Skin of body (tissue), 2 donors: ENCODE data around the gene SVBP. TPM values are rescaled to one million over a fixed set of nuclear protein-coding genes. Genes with fewer than 3 reads are reported as not detected.
A peak's percentile ranks its signal among the peaks of the same experiment; 100 is the strongest.
"Not testable (repeated sequence)": the region's sequence is repeated elsewhere in the genome, so short reads cannot be mapped to it uniquely, and the experiment has no call there.

Experiments
- DNase-seq: peaks from one replicate; lab custom pipeline; 2025; lab: John Stamatoyannopoulos, UW
- total RNA-seq: library from RNA; depleted of rRNA; stranded (reverse); fragments of >200 nt; gene quantifications from one replicate; pipeline ENCODE4 v1.2.3, GENCODE V29; 2014

Gene SVBP
- total RNA-seq, 1 donor from 2014 or later: 23.7 TPM

DNA sequence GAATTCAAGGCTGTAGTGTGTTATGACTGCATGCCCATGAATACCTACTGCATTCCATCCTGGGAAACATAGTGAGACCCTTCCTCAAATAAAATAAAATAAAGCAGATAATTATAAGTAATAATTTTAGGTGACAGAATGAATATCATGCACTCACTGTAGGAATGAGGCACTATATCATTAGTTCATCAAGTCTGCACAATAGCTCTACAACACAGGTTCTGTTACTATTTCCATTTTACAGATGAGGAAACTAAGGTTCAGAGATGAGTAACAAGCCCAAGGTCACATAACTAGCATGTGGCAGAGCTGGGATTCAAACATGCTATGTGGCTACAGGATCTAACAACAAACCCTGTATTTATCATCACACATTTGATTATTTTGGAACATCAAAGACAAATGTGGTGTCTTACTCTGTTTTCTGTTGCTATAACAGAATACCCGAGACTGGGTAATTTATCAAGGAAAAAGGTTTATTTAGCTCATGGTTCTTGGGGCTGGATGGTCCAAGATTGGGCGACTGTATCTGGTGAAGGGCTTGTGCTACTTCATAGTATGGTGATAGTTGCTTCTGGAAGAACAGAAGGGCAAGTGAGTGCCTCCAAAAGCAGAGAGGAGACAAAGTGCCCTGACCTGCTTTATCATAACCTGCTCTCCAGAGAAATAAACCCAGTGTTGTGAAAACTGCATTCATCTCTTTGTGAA, 24.4 kb upstream of the SVBP start:
- DNase-seq: no peak

DNA sequence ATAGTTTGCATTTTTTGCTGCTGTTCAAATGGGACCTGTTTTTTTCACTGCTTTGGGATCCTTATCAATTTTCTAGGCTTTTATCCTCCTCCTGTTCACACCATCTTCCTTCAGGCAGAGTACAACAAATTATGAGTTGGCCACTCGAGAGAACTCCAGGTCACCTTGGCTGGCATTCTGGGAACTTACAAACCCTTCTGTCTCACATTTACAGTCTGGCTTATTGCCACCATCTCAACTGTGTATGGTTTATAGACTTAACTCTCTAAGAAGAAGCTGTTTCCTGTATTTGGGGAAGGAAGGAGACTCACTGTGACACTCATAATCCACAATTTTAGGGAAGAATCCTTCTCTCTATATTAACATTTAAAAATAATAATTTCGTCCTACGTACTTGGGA, 23.8 kb upstream of the SVBP start:
- no peak for DNase-seq

DNA sequence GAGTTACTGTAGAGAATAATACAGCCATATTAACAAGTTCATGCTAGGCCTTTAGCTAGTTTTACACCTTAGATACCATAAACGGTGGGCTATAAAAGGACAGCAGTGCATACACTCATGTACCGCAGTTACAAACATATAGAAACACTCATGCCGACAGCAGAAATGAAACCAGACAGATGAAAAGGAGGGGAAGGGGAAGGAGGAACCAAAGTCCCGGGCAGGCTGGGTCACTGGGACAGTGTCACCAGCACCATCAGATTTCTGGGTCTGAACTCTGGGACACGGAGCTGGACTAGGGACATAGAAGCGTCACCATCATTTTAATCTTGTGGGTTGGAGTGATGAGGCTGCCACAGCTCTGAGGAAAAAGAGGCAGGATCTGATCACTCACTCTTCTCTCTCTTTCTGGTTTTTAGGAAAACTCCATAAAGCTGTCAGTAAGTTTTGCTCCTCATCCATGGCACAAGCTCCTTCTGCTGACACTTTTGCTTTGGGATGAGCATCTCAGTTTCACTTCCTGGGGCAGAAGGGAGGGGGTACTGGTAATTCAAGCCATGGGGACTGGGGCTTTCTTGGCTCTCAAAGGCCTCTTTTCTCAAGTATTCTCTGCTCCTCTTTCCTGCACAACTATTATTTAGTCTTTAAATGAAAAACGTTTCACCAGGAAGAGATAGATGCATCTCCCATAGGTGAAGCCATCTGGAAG, 21.4 kb upstream of the SVBP start:
- DNase-seq: no peak

DNA sequence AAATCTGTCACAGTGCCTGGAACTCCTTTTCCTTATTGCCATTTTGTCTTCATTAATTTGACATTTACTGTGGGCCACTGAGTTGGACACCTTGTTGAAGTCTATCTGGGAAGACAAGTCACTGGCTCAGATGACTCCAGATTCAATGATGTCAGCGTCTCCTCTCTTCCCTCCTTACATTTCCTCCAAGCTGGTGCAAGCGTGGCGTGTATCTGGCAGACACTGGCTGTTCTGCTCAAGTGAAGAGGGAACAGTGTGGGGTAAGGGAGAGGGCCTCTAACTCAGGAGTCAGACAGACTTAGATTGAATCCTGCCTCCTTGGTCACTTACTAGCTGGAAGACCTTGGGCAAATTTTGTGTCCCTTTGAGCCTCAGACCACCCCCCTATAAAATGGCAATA, 20.5 kb upstream of the SVBP start:
- no peak for DNase-seq

DNA sequence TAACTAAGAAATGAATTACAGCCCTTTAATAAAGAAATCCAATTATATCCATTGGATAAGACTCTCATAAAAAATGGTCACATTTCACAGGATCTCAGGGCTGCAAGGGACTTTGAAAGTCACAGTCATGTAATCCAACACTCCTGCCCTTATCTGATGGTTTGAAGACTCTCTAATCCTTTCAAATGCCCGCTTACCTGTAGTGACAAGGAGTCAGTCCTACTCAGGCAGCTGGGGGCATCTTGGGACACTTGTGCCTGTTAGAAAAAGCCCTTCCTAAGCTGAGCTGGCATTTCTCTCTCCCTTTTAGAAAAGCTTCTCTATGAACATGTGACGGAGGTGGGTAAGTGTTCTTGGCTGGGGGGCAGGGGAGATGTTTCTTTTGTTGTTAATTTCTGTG, 18.2 kb upstream of the SVBP start:
- no peak for DNase-seq

DNA sequence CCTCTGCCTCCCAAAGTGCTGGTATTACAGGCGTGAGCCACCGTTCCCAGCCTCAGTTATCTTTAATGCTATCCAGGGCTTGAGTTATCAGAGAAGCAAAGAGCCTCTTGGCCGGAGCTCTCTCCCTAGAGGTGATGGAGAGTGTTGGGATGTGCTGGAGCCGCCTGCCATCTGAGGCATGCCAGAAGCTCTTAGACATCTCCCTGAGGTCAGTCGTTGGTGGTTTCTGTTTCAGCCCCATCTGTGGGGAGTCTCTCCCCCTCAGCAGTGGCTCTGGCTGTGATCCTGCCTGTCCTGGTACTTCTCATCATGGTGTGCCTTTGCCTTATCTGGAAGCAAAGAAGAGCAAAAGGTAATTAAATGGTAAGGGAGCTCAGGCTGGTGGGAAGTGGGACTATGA, 17.6 kb upstream of the SVBP start:
- DNase-seq: no peak

DNA sequence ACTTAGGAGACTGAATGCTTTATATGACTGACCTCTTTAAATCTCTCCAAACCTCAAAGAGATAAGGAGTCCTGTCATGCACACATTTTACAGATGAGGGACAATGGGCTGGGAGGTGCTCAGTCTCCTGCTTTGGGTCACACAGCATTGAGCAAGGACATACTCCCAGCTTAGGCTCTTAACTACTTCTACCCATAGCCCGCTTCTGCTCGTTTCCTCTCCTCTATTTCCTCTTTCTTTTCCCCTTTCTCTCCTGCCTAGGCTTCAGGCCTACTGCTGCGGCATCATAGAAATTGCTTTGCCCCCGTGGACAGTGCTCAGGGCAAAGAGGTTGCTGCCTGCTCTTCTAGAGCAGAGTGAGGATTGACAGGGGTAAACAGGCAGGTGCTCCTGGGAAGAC, 16.8 kb upstream of the SVBP start:
- no peak for DNase-seq

DNA sequence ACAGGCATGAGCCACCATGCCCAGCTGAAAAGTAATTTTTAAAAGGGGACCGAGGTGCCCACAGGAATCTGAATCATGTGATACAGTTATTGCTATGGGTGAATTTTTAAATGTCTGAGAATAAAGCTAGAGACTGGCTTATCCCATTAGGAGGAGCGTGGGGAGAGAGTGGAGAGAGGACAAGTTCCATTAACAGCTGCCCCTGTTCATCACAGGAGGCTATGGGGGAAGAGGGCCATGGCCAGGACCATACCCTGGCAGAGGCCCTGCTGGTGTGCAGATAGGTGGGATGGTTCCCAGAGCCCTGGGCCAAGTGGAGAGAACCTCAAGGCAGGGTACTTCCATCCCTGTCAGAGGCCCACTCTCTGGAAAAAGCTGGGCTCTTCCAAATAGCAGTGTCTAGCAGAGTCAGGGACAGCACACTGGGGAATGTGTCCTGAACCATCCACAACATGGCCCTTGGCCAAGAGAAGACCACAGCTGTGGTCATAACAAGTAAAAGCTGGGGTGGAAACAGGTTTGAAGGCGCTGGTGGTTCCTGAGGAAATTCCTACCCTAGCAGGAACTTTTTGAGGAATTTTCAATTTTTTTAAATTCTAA, 15.5 kb upstream of the SVBP start:
- DNase-seq: no peak

DNA sequence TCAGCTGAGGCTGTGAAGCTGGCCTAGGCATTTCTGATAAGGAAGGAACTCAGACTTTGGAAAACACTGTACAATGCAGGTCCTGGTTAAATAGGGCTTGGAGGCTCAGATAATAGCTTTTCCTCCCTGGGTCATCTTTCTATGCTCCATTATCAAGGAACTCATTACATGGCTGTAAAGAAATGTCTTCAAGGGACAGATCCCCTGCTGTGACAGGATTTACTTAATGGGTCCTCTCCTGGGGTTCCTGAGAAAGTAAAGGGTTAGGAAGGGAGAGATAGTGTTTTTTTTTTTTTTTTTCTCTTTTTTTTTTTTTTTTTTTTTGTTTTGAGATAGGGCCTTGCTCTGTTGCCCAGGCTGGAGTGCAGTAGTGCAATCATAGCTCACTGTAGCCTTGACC, 14.1 kb upstream of the SVBP start:
- no peak for DNase-seq

DNA sequence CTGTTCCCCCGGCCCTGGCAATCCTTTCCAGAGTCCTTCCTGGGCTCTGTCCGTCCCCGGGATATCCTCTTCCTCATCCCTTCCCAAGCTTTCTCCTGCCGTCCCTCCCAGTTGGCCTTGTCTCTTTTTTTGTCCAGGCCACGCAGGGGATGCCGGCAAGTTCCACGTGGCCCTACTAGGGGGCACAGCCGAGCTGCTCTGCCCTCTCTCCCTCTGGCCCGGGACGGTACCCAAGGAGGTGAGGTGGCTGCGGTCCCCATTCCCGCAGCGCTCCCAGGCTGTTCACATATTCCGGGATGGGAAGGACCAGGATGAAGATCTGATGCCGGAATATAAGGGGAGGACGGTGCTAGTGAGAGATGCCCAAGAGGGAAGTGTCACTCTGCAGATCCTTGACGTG, 13.4 kb upstream of the SVBP start:
- no peak for DNase-seq

DNA sequence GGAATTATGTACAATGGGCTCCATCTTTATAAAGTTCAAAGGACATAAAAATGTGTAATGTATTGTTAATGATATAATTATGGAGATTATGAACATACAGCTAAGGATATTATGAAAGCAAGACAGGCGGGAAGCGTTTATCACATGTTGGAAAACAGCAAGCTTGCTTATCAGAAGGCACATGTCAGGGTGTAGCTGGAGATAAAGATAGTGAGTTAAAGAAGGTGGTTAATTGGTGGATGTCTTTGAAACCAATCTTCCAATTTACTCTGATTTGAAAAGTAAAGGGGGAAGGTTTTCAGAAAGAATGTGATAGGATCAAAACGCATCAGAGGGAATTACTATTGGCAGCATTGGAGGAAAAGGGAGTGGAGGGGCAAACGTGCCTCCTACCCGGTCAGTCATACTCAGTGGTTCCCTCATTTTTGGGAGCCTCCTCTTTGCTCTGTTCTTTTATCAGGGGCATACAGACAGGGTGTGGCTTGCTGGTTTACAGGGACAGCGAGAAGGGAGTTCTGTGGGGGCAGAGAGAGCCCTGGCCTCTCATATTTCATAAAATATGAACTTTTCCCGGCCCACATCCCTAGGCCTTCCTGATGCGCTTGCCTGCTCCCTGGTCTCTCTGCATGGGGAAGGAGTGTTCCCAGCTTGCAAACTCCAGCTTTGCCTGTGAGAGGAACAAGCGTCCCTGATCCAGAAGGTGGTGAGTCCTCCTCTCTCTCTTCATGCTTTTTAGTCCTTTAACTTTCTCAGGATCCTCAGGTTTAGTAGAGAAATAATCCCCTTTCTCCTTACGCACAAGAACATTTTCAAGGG, 8.0 kb upstream of the SVBP start:
- no peak for DNase-seq

DNA sequence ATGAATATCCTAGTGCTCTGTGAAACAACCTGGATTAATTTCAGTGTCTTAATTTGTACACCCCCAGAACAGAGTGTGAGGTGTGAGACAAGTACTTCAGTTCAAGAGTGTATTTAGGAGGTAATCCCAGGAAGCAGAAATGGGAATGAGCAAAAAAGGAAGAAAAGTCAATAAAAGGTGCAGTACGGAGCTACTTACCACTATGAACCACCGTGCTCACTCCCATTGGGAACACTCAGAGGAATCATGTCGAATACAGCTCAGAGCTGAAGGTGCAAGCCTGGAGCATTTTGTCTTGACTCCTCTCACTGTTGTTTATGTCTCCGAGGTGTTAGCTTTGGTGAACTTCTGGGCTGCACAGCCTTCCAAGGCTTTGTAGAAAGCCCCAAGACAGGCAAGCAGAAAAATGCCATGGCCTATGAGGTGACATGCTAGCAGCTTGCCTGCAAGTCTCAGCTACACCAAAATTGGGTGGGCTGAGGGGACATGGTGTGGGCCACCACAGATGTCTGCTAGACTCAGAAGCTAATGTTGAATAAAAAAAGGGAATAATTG, 7.4 kb upstream of the SVBP start:
- DNase-seq: no peak

DNA sequence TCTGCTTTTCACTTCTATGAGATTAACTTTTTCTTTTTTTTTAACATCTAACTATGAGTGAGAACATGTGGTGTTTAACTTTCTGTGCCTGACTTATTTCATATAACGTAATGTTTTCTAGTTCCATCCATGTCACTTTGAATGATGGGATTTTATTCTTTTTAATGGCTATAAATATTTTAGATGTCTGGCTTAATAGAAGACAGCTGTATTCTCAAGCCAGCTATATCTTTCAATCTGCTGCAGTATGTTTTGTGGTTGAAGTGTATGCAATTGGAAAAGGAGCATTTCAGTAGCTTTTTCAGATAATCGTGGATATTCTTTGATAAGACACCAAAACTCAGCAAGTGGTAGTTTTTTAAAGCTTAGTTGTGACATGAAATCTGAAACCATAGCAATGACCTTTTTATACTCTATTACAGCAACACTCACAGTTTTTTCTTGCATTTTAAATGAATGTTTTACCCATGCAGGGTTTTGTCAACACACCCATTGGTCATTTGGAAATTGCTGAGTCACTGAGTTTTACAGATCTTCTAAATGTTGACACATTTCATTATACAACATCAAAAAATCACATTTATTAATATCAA, 5.7 kb upstream of the SVBP start:
- peak; percentile 93 for DNase-seq

DNA sequence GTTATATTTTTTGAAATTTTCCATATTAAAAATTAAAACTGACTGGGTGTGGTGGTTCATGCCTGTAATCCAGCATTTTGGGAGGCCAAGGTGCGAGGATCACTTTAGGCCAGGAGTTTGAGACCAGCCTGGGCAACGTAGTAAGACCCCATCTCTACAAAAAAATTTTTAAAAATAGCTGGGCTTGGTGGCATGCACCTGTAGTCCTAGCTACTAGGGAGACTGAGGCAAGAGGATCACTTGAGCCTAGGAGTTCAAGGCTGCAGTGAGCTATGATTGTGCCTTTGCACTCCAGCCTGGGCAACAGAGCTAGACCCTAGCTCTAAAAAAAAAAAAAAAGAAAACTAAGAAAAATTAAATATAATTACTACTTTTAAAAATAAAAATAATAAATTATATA, 4.5 kb upstream of the SVBP start:
- no peak for DNase-seq

DNA sequence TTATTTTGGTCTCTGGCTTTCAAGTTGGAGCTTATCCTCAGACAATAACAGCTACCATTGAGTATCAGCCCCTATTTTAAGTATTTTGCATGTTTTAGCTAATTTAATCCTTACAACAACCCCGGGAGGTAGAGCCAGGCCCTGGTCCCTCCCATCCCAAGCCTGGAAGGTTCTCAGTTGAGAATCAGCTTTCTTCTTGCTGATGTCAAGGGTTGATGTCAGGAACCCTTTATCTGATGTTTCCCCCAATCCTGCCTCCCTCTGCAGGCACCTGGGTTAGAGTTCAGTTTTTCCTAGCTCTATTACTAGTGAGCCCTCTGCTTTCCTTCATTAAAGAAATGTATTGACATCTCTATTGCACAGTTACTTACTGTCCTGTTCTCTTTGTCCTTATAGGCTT, 3.6 kb upstream of the SVBP start:
- DNase-seq: no peak

DNA sequence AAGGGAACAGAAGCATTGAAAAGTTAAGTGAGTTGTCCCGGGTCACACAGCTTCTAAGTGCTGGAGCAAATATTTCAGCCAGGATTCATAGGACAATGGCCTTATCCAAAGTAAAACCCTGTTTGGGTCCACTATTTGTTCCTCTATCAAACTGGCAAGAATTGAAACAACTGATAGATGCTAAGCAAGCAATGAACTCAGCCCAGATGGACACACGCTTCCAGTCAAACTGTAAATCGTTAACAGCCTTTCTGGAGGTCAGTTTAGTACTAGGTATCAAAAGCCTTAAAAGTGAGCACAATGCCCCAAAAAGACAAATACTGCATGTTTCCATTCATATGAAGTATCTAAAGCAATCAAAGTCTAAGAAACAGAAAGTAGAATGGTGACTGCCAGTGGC, 779 bp upstream of the SVBP start:
- DNase-seq: no peak

DNA sequence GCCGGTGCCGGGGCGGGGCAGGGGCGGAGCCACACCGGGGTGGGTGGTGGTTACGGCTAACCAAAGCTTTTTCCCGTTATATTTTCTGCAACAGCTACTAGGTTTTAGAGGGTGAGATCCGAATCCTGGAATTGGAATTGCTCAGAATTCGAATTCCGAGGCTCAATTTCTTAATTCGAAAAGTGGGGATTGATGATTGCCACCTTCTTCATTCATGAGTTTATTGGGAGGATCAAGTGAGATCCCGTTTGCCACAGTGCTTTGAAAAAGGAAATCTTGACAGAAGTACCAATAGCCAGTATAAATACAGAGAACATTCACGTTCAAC, 207 bp upstream of the SVBP start:
- DNase-seq: no peak

DNA sequence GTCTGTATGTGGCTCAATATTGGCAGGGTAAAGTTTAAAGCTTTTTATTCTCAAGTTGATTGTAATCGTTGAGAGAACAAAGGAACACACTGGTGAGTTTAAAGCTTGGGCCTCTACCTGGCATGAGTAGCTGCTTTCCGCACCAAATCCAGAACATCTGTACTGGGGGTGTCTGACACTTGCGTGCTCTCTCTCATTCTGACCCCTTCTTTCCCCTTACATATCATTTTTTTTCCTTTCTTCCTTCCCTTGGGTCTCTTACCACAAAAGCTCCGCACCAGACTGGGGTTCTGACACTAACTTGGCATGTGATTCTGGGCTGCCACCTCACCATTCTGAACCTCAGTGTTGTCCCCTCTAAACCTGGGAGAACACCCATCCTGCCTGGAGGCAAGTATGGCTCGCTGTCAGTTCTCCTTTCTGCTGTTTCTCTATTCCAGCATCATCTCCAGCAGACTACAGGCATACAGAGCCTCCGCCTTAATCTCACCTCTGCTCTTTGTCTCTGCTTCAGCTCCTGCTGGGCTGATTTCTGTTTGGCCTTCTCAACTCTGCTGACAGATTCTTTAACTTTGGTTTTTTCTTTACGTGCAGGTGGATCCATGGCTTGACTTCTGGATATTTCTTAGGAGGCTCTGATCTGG, 1.1 kb downstream of the SVBP start:
- peak; percentile 64 for DNase-seq

DNA sequence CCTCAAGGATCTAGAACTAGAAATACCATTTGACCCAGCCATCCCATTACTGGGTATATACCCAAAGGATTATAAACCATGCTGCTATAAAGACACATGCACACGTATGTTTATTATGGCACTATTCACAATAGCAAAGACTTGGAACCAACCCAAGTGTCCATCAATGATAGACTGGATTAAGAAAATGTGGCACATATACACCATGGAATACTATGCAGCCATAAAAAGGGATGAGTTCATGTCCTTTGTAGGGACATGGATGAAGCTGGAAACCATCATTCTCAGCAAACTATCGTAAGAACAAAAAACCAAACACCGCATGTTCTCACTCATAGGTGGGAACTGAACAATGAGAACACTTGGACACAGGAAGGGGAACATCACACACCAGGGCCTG, 2.4 kb downstream of the SVBP start:
- DNase-seq: not testable (repeated sequence)

DNA sequence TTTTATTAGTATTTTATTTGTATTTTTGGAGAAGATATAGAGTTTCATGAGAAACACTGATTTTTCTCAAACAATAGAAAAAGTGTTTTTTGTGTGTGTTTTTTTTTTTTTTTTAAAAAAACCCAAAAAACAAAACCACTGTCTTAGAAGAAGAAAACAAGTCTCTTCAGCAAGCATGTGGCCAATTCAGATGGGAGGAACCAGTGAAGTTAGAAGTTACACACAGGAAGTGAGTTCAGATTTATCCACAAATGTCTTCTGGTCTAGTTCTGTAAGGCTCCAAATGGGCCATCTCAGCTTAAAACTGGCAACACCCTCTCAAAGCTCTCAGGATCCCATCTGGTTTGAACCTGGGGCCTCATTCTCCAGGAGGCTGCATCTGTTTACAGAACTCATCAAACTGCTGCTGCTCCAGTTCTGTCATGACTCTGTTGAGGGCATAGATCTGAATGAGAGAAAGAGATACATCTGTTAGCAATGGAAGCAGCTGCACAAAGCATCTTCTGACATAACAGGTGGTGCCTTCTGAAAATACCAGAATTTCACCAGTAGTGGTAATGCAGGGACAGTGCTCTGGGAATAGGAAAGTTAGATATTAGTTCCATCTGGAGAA, 10.0 kb downstream of the SVBP start:
- DNase-seq: peak; percentile 18

DNA sequence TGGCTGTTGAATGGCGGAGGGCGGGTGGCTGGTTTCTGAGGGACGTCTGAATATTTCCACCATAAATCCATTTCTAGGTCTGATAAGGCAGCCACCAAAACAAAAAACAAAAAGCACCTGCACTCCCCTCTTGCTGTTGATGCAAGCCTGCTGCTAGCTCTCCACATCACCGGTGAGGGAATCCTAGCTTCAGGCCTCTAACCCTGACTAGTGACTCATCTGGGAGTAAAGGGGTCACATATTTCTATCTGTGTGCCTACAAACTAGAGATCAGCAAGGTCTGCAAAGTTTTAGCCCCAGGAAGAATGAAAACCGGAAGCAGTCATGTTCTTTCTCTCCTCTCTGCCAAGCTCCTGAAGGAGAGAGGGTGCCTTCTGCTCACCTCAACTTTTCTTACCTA, 10.6 kb downstream of the SVBP start:
- DNase-seq: no peak
